WERI-Rb-1 (cell line): ENCODE results near the gene KRTAP15-1.

Source experiments
- DNase-seq: peaks from one replicate; pipeline ENCODE4 v3.0.0-alpha.2; 2020
- H3K27ac ChIP-seq: fragments of 250-450 bp; sonication (Bioruptor Pico); 2 replicates; pipeline ENCODE4 v1.5.1; 2020; ENCODE audit warnings: mild to moderate bottlenecking, moderate library complexity
- H3K27me3 ChIP-seq: fragments of 250-450 bp; sonication (Bioruptor Pico); 2 replicates; pipeline ENCODE4 v1.5.1; 2021; ENCODE audit warnings: mild to moderate bottlenecking, low read depth, moderate library complexity; ENCODE audit not compliant: insufficient read depth, severe bottlenecking
- H3K36me3 ChIP-seq: fragments of 250-450 bp; sonication (Bioruptor Pico); 2 replicates; pipeline ENCODE4 v1.5.1; 2020; ENCODE audit warnings: mild to moderate bottlenecking, moderate library complexity
- H3K4me3 ChIP-seq: 2 replicates; pipeline ENCODE4 v1.5.1; 2011; ENCODE audit warnings: low read depth, mild to moderate bottlenecking, control low read depth, low read length
- H3K9me3 ChIP-seq: fragments of 250-450 bp; sonication (Bioruptor Pico); 2 replicates; pipeline ENCODE4 v1.5.1; 2021; ENCODE audit warnings: mild to moderate bottlenecking, moderate library complexity; ENCODE audit not compliant: severe bottlenecking
- TF ChIP-seq, protein P1 (sequence below): IDR thresholded peaks from 2 replicates; pipeline ENCODE4 v1.5.1; 2011; ENCODE audit warnings: low read depth, mild to moderate bottlenecking, control low read depth, inconsistent platforms, low read length

KRTAP15-1 gene, protein sequence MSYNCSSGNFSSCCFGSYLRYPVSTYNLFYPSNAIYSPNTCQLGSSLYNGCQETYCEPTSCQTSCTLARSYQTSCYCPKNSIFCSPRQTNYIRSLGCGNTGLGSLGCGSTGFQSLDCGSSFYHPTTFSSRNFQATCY

GRCh38 chr21:30439975-30440374 is at the start of gene KRTAP15-1:
Gene KRTAP15-1 (plus strand): TSS chr21:30440275. CDS start chr21:30440328, 53 bp downstream.
- H3K27me3 ChIP-seq = peaks cover 89% of the 10 kb centered on the region
- no peak within 1 kb of the TSS for H3K4me3 ChIP-seq
- H3K27ac ChIP-seq = no peak within 1 kb of the TSS
- TF ChIP-seq, protein P1, sequence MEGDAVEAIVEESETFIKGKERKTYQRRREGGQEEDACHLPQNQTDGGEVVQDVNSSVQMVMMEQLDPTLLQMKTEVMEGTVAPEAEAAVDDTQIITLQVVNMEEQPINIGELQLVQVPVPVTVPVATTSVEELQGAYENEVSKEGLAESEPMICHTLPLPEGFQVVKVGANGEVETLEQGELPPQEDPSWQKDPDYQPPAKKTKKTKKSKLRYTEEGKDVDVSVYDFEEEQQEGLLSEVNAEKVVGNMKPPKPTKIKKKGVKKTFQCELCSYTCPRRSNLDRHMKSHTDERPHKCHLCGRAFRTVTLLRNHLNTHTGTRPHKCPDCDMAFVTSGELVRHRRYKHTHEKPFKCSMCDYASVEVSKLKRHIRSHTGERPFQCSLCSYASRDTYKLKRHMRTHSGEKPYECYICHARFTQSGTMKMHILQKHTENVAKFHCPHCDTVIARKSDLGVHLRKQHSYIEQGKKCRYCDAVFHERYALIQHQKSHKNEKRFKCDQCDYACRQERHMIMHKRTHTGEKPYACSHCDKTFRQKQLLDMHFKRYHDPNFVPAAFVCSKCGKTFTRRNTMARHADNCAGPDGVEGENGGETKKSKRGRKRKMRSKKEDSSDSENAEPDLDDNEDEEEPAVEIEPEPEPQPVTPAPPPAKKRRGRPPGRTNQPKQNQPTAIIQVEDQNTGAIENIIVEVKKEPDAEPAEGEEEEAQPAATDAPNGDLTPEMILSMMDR = no peak
- no peaks in the 10 kb centered on the region for H3K36me3 ChIP-seq
- no peaks in the 10 kb centered on the region for H3K9me3 ChIP-seq
- DNase-seq = no peak

GRCh38 chr21:30391492-30392025 is 48.5 kb upstream of the KRTAP15-1 start:
- TF ChIP-seq, protein P1 = no peak

DNA sequence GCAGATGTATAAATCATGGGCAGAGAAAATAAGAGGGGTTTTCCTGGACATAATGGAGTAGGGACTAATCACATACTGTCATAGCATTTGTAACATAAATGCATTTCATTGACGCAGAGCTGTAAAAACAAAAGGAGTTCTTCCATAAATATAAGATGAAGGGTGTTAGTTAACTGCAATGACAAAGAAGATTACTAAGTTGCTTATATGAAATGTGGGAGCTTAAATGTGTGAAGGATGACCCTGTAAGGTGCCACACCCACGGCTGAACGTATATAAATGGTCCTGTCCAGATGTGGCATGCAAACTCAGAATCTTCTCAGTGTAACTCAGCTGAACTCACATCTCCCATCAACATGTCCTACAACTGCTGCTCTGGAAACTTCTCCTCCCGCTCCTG is 44.3 kb upstream of the KRTAP15-1 start, which contains the start of gene KRTAP13-1:
Gene KRTAP13-1, plus strand, starts transcription at position 301 of the 400 bp plus-strand sequence. Its CDS starts 56 bp downstream, at position 357.
- TF ChIP-seq, protein P1 = no peak
- no peak within 1 kb of the TSS for H3K4me3 ChIP-seq
- DNase-seq = no peak
- peaks cover 83% of the 10 kb centered on the region for H3K27me3 ChIP-seq
- H3K9me3 ChIP-seq = peaks cover under 1% of the 10 kb centered on the region
- no peak within 1 kb of the TSS for H3K27ac ChIP-seq
- H3K36me3 ChIP-seq = no peaks in the 10 kb centered on the region

More at GRCh38 chr21:30391492-30392025, 48.5 kb upstream of the KRTAP15-1 start:
- Histone ChIP-seq H3K27me3 (peaks cover 85% of the 10 kb centered on the region), H3K27ac (no peak overlapping the region), H3K4me3 (no peak overlapping the region), H3K9me3 (peaks cover 10% of the 10 kb centered on the region), H3K36me3 (no peaks in the 10 kb centered on the region)
- no peak for DNase-seq

GRCh38 chr21:30408782-30409494 is 31.1 kb upstream of the KRTAP15-1 start:
- no peaks in the 10 kb centered on the region for H3K36me3 ChIP-seq
- TF ChIP-seq, protein P1 = peak; percentile 87
- no peak overlapping the region for H3K27ac ChIP-seq
- no peaks in the 10 kb centered on the region for H3K9me3 ChIP-seq
- DNase-seq = peak; percentile 67
- H3K4me3 ChIP-seq = no peak overlapping the region
- peaks cover 71% of the 10 kb centered on the region for H3K27me3 ChIP-seq

GRCh38 chr21:30415993-30416392 is 24.1 kb upstream of the KRTAP15-1 start:
- TF ChIP-seq, protein P1 = no peak
- Histone ChIP-seq H3K27me3 (peaks cover 76% of the 10 kb centered on the region), H3K4me3 (no peak overlapping the region), H3K27ac (no peak overlapping the region), H3K36me3 (no peaks in the 10 kb centered on the region), H3K9me3 (peaks cover 7% of the 10 kb centered on the region)
- DNase-seq = no peak
